Caco-2 (cell line): ENCODE results near the gene COL11A2. TPM values are rescaled to one million over a fixed set of nuclear protein-coding genes. Genes with fewer than 3 reads are reported as not detected.

ENCODE experiments used
- BruUV-seq: library from RNA; stranded (reverse); fragments of 400-500 nt; replicated peaks from 2 replicates; lab custom pipeline; 2021; lab: Mats Ljungman, UMichigan
- CTCF ChIA-PET: fragments of 300-600 bp; sonication (Branson Sonifier 250); formaldehyde crosslinking; loops from one replicate; lab custom pipeline; 2022; ENCODE audit warnings: antibody characterized with exemption; lab: Charles Lee
- POLR2A ChIA-PET: fragments of 300-600 bp; sonication (Branson Sonifier 250); formaldehyde crosslinking; loops from one replicate; lab custom pipeline; 2022; ENCODE audit warnings: antibody characterized with exemption; lab: Charles Lee
- DNase-seq, 2 experiments: peaks; one replicate each; pipeline versions ENCODE4 v3.0.0 to v3.0.0-alpha.2; 2020 to 2022
- H3K27me3 ChIP-seq: replicated peaks from 2 replicates; pipeline ENCODE4 v1.6.0; 2011; ENCODE audit warnings: low read length; ENCODE audit not compliant: control insufficient read depth, insufficient read depth
- H3K36me3 ChIP-seq: 2 replicates; pipeline ENCODE4 v1.5.1; 2011; ENCODE audit warnings: low read length; ENCODE audit not compliant: control insufficient read depth, insufficient read depth
- H3K4me1 ChIP-seq: fragments of 250-450 bp; sonication (Bioruptor Pico); 2 replicates; pipeline ENCODE4 v1.5.1; 2020; ENCODE audit warnings: mild to moderate bottlenecking
- H3K4me3 ChIP-seq: 2 replicates; pipeline ENCODE4 v1.5.1; 2011; ENCODE audit warnings: low read depth, mild to moderate bottlenecking, control low read depth, low read length
- H3K9me3 ChIP-seq: fragments of 250-450 bp; sonication (Bioruptor Pico); 2 replicates; pipeline ENCODE4 v1.5.1; 2020; ENCODE audit warnings: mild to moderate bottlenecking, moderate library complexity
- H3K27ac Mint-ChIP-seq: one replicate; pipeline ENCODE4 v1.8.0; 2022; ENCODE audit warnings: mixed read lengths; ENCODE audit not compliant: unreplicated experiment
- H3K27me3 Mint-ChIP-seq: one replicate; pipeline ENCODE4 v1.8.0; 2022; ENCODE audit warnings: mixed read lengths; ENCODE audit not compliant: insufficient read depth, unreplicated experiment
- H3K36me3 Mint-ChIP-seq: one replicate; pipeline ENCODE4 v1.8.0; 2022; ENCODE audit warnings: mild to moderate bottlenecking, mixed read lengths; ENCODE audit not compliant: insufficient read depth, unreplicated experiment
- H3K4me1 Mint-ChIP-seq: one replicate; pipeline ENCODE4 v1.8.0; 2022; ENCODE audit warnings: low read depth, mixed read lengths; ENCODE audit not compliant: unreplicated experiment
- H3K4me3 Mint-ChIP-seq: one replicate; pipeline ENCODE4 v1.8.0; 2022; ENCODE audit warnings: mild to moderate bottlenecking, moderate library complexity, mixed read lengths; ENCODE audit not compliant: unreplicated experiment
- H3K9me3 Mint-ChIP-seq: one replicate; pipeline ENCODE4 v1.8.0; 2022; ENCODE audit warnings: mixed read lengths; ENCODE audit not compliant: unreplicated experiment
- intact Hi-C: fragments of 100-400 bp; cut with micrococcal nuclease; formaldehyde crosslinking; loops from one replicate; pipeline ENCODE4 v1.10.0; 2022; ENCODE audit not compliant: unreplicated experiment
- total RNA-seq: library from RNA; stranded (reverse); gene quantifications from 2 replicates; pipeline ENCODE4 v1.2.3, GENCODE V29; 2022
- TF ChIP-seq, protein P1 (sequence below), 2 experiments: fragments of 200-600 bp in 1 of 2; IDR thresholded peaks; 1 replicate in 1 of 2; 2 replicates in 1 of 2; pipeline versions ENCODE4 v1.5.1 to v1.8.0; 2011 to 2022; ENCODE audit warnings: antibody characterized with exemption in 1 of 2, control low read depth in 1 of 2, inconsistent platforms in 1 of 2, low read depth in 1 of 2, low read length in 1 of 2, mild to moderate bottlenecking in 1 of 2, moderate library complexity in 1 of 2; ENCODE audit not compliant: insufficient read depth in 1 of 2, severe bottlenecking in 1 of 2, unreplicated experiment in 1 of 2

COL11A2 gene
- total RNA-seq, 1 experiment from 2014 or later, result 1.3 TPM

DNA sequence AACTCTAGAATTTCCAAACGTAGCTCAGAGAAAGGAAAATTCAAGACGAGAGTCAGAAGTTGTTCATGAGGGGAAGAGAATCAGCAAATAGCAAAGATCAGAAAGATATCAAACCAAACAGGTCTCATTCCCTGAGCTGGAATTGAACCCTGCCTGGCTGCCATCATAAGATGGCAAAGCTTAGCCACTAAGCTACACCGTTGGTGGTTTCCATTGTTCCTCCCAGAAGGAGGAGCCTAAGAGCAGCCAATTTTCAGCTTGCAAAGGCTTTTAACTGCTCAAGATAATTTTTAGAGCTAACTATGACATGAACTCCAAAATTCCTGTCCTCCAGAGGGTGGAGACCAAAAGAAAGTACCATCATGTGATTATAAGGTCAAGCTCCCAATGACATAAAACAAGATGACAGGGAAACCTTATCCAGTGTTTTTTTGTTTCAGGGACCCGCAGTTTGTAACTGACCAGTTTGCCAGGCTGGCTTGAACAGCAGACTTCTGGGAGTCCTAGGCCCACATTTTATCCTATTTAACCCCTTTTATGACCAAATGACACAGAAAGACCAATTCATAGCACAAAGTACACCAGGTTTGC, 55.9 kb downstream of the COL11A2 start:
- no peak overlapping the region for H3K4me3 ChIP-seq
- no peak overlapping the region for H3K4me3 Mint-ChIP-seq
- CTCF ChIA-PET, result no interaction called here
- no peak for DNase-seq
- BruUV-seq, result no TSS peak
- TF ChIP-seq, protein P1, sequence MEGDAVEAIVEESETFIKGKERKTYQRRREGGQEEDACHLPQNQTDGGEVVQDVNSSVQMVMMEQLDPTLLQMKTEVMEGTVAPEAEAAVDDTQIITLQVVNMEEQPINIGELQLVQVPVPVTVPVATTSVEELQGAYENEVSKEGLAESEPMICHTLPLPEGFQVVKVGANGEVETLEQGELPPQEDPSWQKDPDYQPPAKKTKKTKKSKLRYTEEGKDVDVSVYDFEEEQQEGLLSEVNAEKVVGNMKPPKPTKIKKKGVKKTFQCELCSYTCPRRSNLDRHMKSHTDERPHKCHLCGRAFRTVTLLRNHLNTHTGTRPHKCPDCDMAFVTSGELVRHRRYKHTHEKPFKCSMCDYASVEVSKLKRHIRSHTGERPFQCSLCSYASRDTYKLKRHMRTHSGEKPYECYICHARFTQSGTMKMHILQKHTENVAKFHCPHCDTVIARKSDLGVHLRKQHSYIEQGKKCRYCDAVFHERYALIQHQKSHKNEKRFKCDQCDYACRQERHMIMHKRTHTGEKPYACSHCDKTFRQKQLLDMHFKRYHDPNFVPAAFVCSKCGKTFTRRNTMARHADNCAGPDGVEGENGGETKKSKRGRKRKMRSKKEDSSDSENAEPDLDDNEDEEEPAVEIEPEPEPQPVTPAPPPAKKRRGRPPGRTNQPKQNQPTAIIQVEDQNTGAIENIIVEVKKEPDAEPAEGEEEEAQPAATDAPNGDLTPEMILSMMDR (IDR thresholded peaks at IDR 0.05; ENCODE audit: insufficient read depth in 1 of 2, low read depth in 1 of 2, low read length in 1 of 2, severe bottlenecking in 1 of 2, unreplicated experiment in 1 of 2), result no peak
- H3K27me3 ChIP-seq, result no peaks in the 10 kb centered on the region
- intact Hi-C loops, result no loop called here
- H3K36me3 Mint-ChIP-seq, result no peaks in the 10 kb centered on the region
- no peaks in the 10 kb centered on the region for H3K4me1 ChIP-seq
- POLR2A ChIA-PET, result no interaction called here
- no peaks in the 10 kb centered on the region for H3K9me3 ChIP-seq
- H3K9me3 Mint-ChIP-seq, result no peaks in the 10 kb centered on the region
- H3K27ac Mint-ChIP-seq, result no peak overlapping the region
- no peaks in the 10 kb centered on the region for H3K36me3 ChIP-seq
- H3K27me3 Mint-ChIP-seq, result peaks cover 4% of the 10 kb centered on the region
- H3K4me1 Mint-ChIP-seq, result no peaks in the 10 kb centered on the region

DNA sequence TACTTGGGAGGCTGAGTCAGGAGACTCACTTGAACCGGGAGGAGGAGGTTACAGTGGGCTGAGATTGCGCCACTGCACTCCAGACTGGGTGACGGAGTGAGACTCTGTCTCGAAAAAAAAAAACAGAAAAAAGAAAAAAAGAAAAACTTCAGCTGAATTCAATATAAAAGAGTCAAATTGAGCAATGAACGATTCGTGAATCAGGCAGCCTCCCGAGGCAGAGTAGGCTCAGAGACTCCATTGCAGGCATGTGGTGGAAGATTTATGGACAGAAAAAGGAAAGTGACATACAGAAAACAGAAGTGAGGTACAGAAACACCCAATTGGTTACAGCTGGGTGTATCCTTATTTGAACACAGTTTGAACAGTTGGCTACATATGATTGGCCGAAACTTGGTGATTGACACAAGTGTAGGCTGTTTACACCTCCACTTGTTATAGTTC, 60.2 kb downstream of the COL11A2 start:
- Histone ChIP-seq H3K9me3 (no peaks in the 10 kb centered on the region), H3K36me3 (no peaks in the 10 kb centered on the region), H3K4me1 (no peaks in the 10 kb centered on the region), H3K4me3 (no peak overlapping the region), H3K27me3 (no peaks in the 10 kb centered on the region; the same call in 1 of the 2 replicates)
- BruUV-seq, result no TSS peak
- H3K4me3 Mint-ChIP-seq, result no peak overlapping the region
- ChIA-PET CTCF (no interaction called here), POLR2A (no interaction called here)
- TF ChIP-seq, protein P1 (IDR thresholded peaks at IDR 0.05; ENCODE audit: insufficient read depth in 1 of 2, low read depth in 1 of 2, low read length in 1 of 2, severe bottlenecking in 1 of 2, unreplicated experiment in 1 of 2), result no peak
- H3K9me3 Mint-ChIP-seq, result no peaks in the 10 kb centered on the region
- no peak for DNase-seq
- intact Hi-C loops, result no loop called here
- H3K36me3 Mint-ChIP-seq, result no peaks in the 10 kb centered on the region
- no peak overlapping the region for H3K27ac Mint-ChIP-seq
- no peaks in the 10 kb centered on the region for H3K4me1 Mint-ChIP-seq
- peaks cover 6% of the 10 kb centered on the region for H3K27me3 Mint-ChIP-seq

DNA sequence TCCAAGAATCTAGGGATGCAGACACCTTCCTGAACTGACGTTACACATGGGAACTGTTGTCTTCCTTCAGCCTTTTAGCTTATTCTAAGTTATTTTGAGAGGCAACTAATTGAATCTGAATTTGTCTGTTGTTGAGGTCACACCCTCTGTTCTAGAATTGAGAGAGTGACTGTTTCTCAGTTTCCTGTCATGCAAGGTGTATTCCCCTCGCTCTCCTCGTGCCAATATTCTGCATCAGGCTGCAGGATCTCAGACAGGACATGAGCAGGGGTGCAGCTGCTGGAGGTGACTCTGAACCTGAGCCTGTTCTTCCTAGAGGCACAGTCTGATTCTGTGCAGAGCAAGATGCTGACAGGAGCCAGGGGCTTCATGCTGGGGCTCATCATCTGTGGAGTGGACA, 63.9 kb downstream of the COL11A2 start:
- Mint-ChIP-seq H3K9me3 (peaks cover 26% of the 10 kb centered on the region), H3K27me3 (peaks cover 10% of the 10 kb centered on the region), H3K4me3 (no peak overlapping the region), H3K36me3 (peaks cover 5% of the 10 kb centered on the region), H3K4me1 (no peaks in the 10 kb centered on the region), H3K27ac (no peak overlapping the region)
- Histone ChIP-seq H3K27me3 (no peaks in the 10 kb centered on the region; the same call in 1 of the 2 replicates), H3K36me3 (no peaks in the 10 kb centered on the region), H3K4me1 (no peaks in the 10 kb centered on the region; the same call in 1 of the 2 replicates), H3K4me3 (no peak overlapping the region), H3K9me3 (peaks cover 5% of the 10 kb centered on the region)
- CTCF ChIA-PET, result no interaction called here
- intact Hi-C loops, result no loop called here
- POLR2A ChIA-PET, result no interaction called here
- TF ChIP-seq, protein P1 (IDR thresholded peaks at IDR 0.05; ENCODE audit: insufficient read depth in 1 of 2, low read depth in 1 of 2, low read length in 1 of 2, severe bottlenecking in 1 of 2, unreplicated experiment in 1 of 2), result no peak
- no TSS peak for BruUV-seq
- DNase-seq, result no peak
